Psoas muscle (tissue), 8 donors: ENCODE results near the gene LGALS3. TPM values are rescaled to one million over a fixed set of nuclear protein-coding genes. Genes with fewer than 3 reads are reported as not detected.

Source experiments
- ATAC-seq, 4 donors: fragments of 200-7000 bp; cut with Tn5 transposase; one replicate each; pipeline ENCODE4 v1.9.1; 2020; ENCODE audit warnings: moderate library complexity in 3 of 4, mild to moderate bottlenecking in 2 of 4
- DNase-seq, 2 donors: peaks; one replicate each; pipeline ENCODE4 v3.0.0-alpha.2; 2020
- H3K27ac ChIP-seq: fragments of 200-600 bp; one replicate; pipeline ENCODE4 v1.8.0; 2022
- H3K27me3 ChIP-seq, 3 donors: fragments of 200-600 bp in 1 of 3; one replicate each; pipeline versions ENCODE4 v1.6.1 to v1.8.0; 2013 to 2022; ENCODE audit warnings: low read length in 2 of 3, mild to moderate bottlenecking in 2 of 3, moderate library complexity in 1 of 3; ENCODE audit not compliant: insufficient read depth in 3 of 3
- H3K36me3 ChIP-seq, 2 donors: fragments of 200-600 bp in 1 of 2; one replicate each; pipeline versions ENCODE4 v1.6.1 to v1.8.0; 2013 to 2022; ENCODE audit warnings: low read depth in 1 of 2, mild to moderate bottlenecking in 1 of 2, moderate library complexity in 1 of 2; ENCODE audit not compliant: insufficient read depth in 1 of 2
- H3K4me1 ChIP-seq: fragments of 200-600 bp; one replicate; pipeline ENCODE4 v1.8.0; 2022
- H3K4me3 ChIP-seq: fragments of 200-600 bp; one replicate; pipeline ENCODE4 v1.8.0; 2022; ENCODE audit warnings: mild to moderate bottlenecking
- H3K9me3 ChIP-seq: fragments of 200-600 bp; one replicate; pipeline ENCODE4 v1.8.0; 2022
- CTCF ChIP-seq: fragments of 200-600 bp; IDR thresholded peaks from one replicate; pipeline ENCODE4 v1.8.0; 2022; ENCODE audit warnings: antibody characterized with exemption
- WGBS, 3 donors: extraction: QIAGEN DNeasy Blood & Tissue Kit; methylation state at CpG; one replicate each; pipeline versions ENCODE4 v1.1.6 to v1.1.7; 2013; 5-methylcytosine and 5-hydroxymethylcytosine counted together
- intact Hi-C, 2 donors: fragments of 100-400 bp; cut with DNase I; formaldehyde crosslinking; loops; one replicate each; pipeline versions ENCODE4 v1.11.0 to v1.14.2; 2022
- polyA plus RNA-seq, 3 donors: library from polyadenylated mRNA; stranded (reverse); fragments of 200-250 nt; gene quantifications; one replicate each; pipeline ENCODE4 v1.2.3, GENCODE V29; 2013
- total RNA-seq, 4 donors: library from RNA; stranded (reverse); fragmentation: NEBNext Ultra II Directional in 2 of 4; extraction: Animal tissue kit (Norgen Biotek cat#: 25700) in 2 of 4; gene quantifications; one replicate each; pipeline versions ENCODE4 v1.2.1 to v1.2.4, GENCODE V29; 2021 to 2023
- donor health status: healthy with polysubstance abuse.
- donor health status: DM: no; HTN: no; CAD: no; lungs with moderate emphysema.
- donor health status: Bipolar disorder and iron deficiency.
- donor health status: healthy.
- donor health status: DM: yes; HTN: yes; CAD: no.
- donor health status: DM: no; HTN: no; CAD: no.
- donor health status: DM: no; HTN: no; CAD: no.
- donor health status: DM: yes; HTN: yes; CAD: no.

Gene LGALS3
- total and polyA plus RNA-seq, 7 donors, result 27.7 to 71.4 (median 44.7) TPM

DNA sequence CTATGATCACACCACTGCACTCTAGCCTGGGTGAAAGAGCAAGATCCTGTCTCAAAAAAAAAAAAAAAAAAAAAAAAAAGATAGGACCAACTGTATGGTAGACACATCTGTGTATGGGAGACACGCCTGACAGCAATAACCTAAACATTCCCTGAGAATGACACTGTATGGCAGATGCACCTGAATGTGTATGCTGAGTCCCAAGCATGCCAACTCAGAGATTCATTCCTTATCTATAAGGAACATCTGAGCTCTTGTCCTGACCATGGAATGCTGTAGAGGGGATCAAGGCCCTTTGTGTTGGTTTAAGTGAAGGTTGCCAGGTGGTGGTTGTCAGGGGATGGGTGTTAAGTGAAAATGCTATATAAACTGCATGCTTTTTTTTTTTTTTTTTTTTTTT lies 19.2 kb upstream of the LGALS3 start:
- Histone ChIP-seq H3K4me1 (peaks cover 12% of the 10 kb centered on the region), H3K27me3 (no peaks in the 10 kb centered on the region), H3K4me3 (no peak overlapping the region), H3K9me3 (no peaks in the 10 kb centered on the region), H3K27ac (no peak overlapping the region), H3K36me3 (no peaks in the 10 kb centered on the region)
- no peak for DNase-seq
- 100% methylated on average over 1 of the region's 1 CpG for WGBS, 3 donors
- intact Hi-C loops, result no loop called here
- ATAC-seq, result no peak
- no peak for TF ChIP-seq CTCF

- H3K4me1 ChIP-seq, result peaks cover 12% of the 10 kb centered on the region
- H3K9me3 ChIP-seq, result no peaks in the 10 kb centered on the region
- intact Hi-C loops, result no loop called here
- TF ChIP-seq CTCF, result no peak
- 71 to 82% (median 75%) methylated on average over 10 of the region's 10 CpGs for WGBS, 3 donors
- ATAC-seq, result no peak
- no peak overlapping the region for H3K4me3 ChIP-seq
- DNase-seq, result no peak
- no peaks in the 10 kb centered on the region for H3K36me3 ChIP-seq
- no peaks in the 10 kb centered on the region for H3K27me3 ChIP-seq
- no peak overlapping the region for H3K27ac ChIP-seq
These were observed 17.8 kb upstream of the LGALS3 start for GRCh38 chr14:55111122-55111708.

GRCh38 chr14:55114720-55115119 lies 14.3 kb upstream of the LGALS3 start:
- H3K4me3 ChIP-seq, result no peak overlapping the region
- intact Hi-C loops, result no loop called here
- ATAC-seq, result no peak
- no peak overlapping the region for H3K27ac ChIP-seq
- 79 to 82% (median 80%) methylated on average over 2 of the region's 2 CpGs for WGBS, 3 donors
- H3K36me3 ChIP-seq, result no peaks in the 10 kb centered on the region
- TF ChIP-seq CTCF, result no peak
- DNase-seq, result no peak
- no peaks in the 10 kb centered on the region for H3K9me3 ChIP-seq
- H3K27me3 ChIP-seq, result no peaks in the 10 kb centered on the region
- peaks cover 8% of the 10 kb centered on the region for H3K4me1 ChIP-seq

DNA sequence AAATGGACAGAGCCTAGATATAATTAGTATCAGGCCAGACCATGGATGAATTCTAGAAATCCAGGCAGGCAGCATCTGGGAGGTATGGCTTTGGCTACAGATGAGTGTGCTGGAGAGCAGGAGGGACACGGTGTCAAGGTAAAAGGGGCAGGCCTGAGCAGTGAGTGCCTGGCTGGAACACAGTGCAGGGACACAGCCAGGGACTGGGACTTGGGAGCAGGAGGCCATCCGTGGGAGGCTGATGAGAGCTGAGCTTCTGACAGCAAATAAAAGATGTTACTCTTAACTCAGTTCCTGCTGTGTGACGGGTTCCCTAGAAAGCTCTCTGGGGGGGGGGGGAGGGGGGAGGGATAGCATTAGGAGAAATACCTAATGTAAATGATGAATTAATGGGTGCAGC lies 13.6 kb upstream of the LGALS3 start:
- Histone ChIP-seq H3K36me3 (no peaks in the 10 kb centered on the region), H3K4me3 (no peak overlapping the region), H3K9me3 (no peaks in the 10 kb centered on the region), H3K4me1 (peaks cover 8% of the 10 kb centered on the region), H3K27me3 (no peaks in the 10 kb centered on the region), H3K27ac (no peak overlapping the region)
- ATAC-seq (no peak), DNase-seq (no peak)
- TF ChIP-seq CTCF, result no peak
- WGBS, 3 donors, result 60 to 69% (median 65%) methylated on average over 3 of the region's 3 CpGs
- intact Hi-C loops, result no loop called here

GRCh38 chr14:55115861-55116245 lies 13.2 kb upstream of the LGALS3 start:
- ATAC-seq (no peak), DNase-seq (no peak)
- TF ChIP-seq CTCF, result no peak
- H3K27ac ChIP-seq, result no peak overlapping the region
- intact Hi-C loops, result no loop called here
- no peak overlapping the region for H3K4me3 ChIP-seq
- H3K9me3 ChIP-seq, result no peaks in the 10 kb centered on the region
- no peaks in the 10 kb centered on the region for H3K36me3 ChIP-seq
- H3K27me3 ChIP-seq, result no peaks in the 10 kb centered on the region
- peaks cover 8% of the 10 kb centered on the region for H3K4me1 ChIP-seq
- 68 to 82% (median 71%) methylated on average over 4 of the region's 4 CpGs for WGBS, 3 donors
